COR-L47 (cell line): ENCODE measurements around the gene SUPT7L.

Source experiments
- DNase-seq: peaks from one replicate; lab custom pipeline; 2025; lab: John Stamatoyannopoulos, UW

The SUPT7L gene

GRCh38 chr2:27663285-27664153 is at the start of gene SUPT7L, which contains the start of gene SLC4A1AP:
SUPT7L (minus strand) TSS chr2:27663614; CDS start chr2:27662192, 1,422 bp downstream.
SLC4A1AP (plus strand) TSS chr2:27663889; CDS start chr2:27663915, 26 bp downstream.
- DNase-seq: peak; percentile 84

GRCh38 chr2:27713201-27713600 is 49.8 kb upstream of the SUPT7L start:
- DNase-seq: no peak

GRCh38 chr2:27712522-27712921 is 49.1 kb upstream of the SUPT7L start:
- no peak for DNase-seq

GRCh38 chr2:27711804-27712203 is 48.4 kb upstream of the SUPT7L start:
- no peak for DNase-seq

GRCh38 chr2:27710640-27711430 is 47.4 kb upstream of the SUPT7L start:
- DNase-seq: no peak

GRCh38 chr2:27709960-27710575 is 46.7 kb upstream of the SUPT7L start:
- no peak for DNase-seq

GRCh38 chr2:27709326-27709725 is 45.9 kb upstream of the SUPT7L start:
- DNase-seq: no peak

- no peak for DNase-seq
Observed at GRCh38 chr2:27708666-27709065, 45.3 kb upstream of the SUPT7L start.

GRCh38 chr2:27708257-27708654 is 44.8 kb upstream of the SUPT7L start:
- no peak for DNase-seq

GRCh38 chr2:27707462-27708256 is 44.2 kb upstream of the SUPT7L start:
- DNase-seq: no peak

GRCh38 chr2:27705851-27706622 is 42.6 kb upstream of the SUPT7L start:
- no peak for DNase-seq

- DNase-seq: no peak
Observed at GRCh38 chr2:27704342-27704876, 41.0 kb upstream of the SUPT7L start.

GRCh38 chr2:27703638-27704341 is 40.4 kb upstream of the SUPT7L start:
- DNase-seq: peak; percentile 69

- no peak for DNase-seq
Observed at GRCh38 chr2:27702302-27702701, 38.9 kb upstream of the SUPT7L start.

- peak; percentile 19 for DNase-seq
Observed at GRCh38 chr2:27701676-27702075, 38.3 kb upstream of the SUPT7L start.

GRCh38 chr2:27697660-27698059 is 34.2 kb upstream of the SUPT7L start:
- no peak for DNase-seq

GRCh38 chr2:27690052-27690451 is 26.6 kb upstream of the SUPT7L start:
- no peak for DNase-seq

GRCh38 chr2:27689424-27689823 is 26.0 kb upstream of the SUPT7L start:
- peak; percentile 18 for DNase-seq

GRCh38 chr2:27687232-27687631 is 23.8 kb upstream of the SUPT7L start:
- no peak for DNase-seq

- no peak for DNase-seq
Observed at GRCh38 chr2:27685577-27685976, 22.2 kb upstream of the SUPT7L start.
